GM19395 (cell line): ENCODE data around the gene TRIO.

Experiments
- ATAC-seq: cut with Tn5 transposase; IDR thresholded peaks from one replicate; pipeline ENCODE4 v1.9.1; 2021; ENCODE audit warnings: mild to moderate bottlenecking, moderate library complexity; ENCODE audit not compliant: unreplicated experiment

Gene TRIO

DNA sequence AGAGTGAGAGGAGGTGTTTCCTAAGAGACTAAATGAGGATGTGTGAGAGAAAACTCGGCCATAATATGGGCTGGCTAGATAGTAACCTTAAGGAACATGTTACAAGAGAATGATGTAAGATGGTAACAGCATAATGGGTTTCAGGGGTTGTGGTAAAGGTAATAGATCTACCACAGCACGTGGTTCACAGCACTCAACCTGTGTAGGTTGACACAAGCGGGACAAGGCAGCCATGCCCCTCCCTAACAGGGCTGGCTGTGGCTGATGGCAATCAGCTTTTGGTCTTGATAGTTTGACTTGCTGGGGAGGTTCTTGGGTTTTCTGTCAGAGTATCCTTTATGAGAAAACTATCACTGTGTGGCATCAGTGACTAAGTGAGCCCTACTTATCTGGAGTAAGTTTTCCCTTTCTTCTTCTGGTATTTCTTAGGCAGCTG, 138.6 kb downstream of the TRIO start:
- peak; percentile 79 for ATAC-seq

DNA sequence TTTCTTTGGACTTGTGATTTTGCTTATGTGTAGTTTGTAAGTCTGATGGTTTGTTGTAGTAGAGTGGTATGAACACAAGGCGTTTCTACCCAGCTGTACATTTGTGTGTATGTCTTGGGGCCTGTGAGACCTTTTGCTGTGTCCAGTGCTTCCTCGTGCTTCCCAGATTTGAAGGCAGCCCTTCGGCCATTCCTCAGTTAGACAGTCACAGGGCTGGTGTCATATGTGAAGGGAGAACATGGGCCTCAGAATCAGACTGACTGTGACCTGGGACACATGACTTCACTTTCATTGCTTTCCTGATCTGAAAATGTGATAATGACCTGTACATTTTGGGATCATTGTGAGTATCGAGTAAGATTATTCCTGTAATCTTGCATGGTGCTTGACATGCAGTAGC, 140.0 kb downstream of the TRIO start:
- ATAC-seq: no peak

DNA sequence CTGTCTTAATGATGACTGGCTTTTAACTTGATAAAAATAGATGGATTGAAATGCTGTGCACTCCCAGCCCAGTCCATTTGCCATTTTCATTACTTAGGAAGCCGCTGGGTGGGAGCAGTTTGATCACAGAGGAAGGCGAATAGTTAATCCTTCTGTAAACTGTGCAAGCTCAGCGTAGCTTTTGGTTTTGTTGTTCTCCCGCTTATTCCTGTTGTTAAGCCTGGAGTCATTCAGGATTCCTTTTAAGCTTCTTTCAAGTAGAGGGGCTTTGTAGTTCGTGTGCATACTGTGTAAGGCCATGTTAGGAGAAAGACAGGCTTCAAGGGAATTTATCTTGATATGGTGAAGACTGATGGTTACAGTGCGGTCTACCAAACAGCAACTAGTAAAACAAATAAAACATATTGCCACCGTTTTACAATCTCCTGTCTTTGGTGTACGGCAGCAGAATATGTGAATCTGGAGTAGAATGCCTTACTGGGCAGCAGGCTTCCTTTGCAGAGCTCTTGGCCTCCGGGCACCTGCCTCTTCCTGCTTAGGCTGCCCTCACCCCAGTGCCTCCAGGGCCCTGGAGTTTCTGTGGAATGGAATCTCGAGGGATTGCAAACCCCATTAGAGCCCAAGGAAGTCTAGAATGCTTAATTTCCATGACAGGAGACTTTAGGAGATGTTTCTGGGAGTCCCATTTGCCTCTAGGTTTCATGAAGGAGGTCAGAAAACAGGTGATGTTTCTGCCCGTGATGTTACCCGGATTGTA, 141.4 kb downstream of the TRIO start:
- ATAC-seq: no peak

DNA sequence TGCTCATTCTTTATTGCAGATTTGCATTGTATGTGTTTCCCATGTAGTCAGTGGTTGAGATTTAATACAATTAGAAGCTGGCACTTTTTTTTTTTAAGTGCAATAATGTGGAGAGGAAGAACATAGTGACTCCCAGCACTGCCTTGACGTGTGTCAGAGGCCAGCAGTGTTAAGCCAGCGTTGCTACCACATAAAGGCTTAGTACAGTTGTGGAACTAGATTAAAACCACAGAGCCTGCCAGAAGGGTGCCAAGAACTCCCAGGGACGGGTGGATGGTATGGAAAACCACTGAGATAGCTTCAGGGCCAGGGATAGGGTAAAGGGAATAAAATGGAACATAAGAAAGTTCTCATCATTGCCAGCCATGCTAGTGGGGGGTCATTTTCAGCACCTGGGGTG, 142.9 kb downstream of the TRIO start:
- ATAC-seq: no peak

DNA sequence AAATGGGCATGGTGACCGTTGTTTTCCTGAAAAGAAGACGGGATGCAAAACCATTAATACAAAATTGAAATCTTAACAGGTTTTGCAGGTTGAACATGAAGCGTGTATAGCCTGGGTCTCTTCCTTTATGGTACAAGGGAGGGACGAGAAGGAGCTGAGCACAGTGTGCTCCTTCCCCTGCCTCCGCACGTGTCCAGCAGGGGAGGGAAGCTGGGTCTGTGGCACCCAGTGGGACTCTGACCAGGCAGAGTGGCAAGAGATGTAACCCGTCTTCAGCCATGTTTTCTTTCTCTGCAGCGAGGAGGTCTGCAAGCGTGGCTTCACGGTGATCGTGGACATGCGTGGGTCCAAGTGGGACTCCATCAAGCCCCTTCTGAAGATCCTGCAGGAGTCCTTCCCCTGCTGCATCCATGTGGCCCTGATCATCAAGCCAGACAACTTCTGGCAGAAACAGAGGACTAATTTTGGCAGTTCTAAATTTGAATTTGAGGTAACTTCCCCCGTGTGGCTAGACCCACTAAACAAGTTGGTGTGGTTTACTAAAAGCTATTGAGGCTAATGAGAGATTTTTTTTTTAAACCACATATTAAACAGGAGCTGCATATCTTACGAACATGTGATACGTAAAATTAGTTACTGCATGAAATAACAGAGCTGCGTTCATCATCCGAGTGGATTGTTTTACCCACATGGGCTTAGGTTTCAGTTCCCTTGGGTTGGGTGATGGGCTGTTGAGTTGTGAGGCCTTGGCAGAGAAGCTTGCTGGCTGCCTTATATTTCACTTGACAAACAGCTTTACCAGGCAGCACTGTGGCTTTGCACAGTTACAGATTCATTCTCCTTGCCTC, 143.7 kb downstream of the TRIO start:
- ATAC-seq: peak; percentile 90

DNA sequence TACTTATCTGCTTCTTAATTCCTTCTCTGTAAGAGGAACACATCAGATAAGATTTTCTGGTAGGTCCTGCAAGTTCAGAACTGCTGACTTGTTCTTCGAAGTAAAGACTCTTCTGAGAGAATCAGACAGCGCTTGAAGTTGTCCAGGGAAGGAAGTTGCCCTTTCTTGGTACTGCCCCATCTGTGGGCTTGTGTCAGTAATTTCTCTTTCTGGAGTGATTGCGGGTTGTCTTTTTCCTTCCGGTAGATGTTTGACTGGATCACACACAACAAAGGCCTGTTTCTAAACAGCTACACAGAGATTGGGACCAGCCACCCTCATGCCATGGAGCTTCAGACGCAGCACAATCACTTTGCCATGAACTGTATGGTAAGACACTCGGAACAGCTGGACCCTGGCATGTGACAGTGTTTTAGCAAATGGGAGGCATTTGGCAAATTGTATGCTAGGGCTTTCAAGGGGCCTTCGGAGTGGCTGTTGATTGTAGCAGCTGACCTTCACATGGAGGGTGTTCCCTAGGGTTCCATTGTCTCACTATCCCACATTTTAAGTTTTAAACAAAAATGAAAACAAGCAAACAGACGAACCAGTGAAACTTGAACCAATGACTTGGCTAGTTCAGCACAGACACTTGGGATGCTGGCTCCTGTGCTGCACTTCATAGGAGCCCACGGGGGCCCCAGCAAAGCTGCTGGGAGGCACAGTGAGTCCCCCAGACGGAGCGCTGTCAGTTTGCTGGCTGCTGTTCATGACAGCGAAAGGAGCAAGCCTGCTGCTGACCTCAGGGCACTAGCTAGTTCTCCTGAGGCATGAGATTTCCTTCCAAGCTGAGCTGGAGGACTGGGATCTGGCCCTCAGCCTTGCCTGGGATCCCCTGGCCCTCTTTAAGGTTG, 149.9 kb downstream of the TRIO start:
- ATAC-seq: no peak

DNA sequence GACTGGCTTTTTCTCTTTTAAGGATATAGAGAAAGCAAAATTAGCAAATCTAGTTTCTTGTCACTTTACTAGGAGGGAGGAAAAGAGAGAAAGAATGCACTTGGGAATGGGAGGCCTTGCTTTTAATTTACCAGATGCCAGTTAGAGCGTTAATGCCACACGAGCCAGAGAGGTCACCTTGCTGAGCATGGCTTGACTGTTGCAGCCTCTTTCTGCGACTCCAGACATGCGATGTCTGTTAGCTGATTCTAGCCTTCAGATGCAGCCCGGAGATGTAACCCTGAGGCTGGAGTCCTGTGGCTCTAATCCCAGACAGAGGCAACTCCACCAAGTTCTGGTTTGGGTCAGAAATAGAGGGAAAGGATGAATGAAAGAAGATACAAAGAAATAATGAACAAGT, 152.5 kb downstream of the TRIO start:
- no peak for ATAC-seq

DNA sequence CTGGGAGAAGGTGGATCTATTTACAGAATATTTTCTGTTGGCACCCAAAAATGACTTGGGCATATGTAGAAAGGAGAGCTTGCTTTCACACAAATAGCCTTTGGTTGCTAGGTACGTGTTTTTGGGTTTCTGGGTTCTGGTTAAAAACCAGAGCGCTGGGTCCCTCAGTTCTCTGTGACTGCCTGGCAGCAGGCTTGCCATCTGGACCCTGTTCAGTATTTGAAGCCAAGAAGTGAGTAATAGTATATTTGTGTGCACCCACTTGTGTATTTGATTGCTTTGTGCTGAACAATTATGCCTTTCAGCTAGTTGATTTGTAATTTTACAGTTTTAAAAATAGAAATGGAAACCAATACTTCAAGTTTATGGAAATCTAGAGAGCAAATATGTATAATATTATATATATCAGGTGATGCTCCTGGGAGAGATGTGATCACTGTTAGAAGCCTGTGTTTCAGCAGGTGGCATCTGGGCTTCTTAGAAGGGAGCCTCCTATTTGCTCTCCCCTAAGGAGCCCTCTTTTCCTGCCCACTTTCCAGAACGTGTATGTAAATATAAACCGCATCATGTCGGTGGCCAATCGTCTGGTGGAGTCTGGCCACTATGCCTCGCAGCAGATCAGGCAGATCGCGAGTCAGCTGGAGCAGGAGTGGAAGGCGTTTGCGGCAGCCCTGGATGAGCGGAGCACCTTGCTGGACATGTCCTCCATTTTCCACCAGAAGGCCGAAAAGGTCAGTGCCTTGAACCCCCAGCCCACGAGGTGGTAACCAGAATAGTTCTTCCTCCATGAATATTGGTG, 153.6 kb downstream of the TRIO start:
- ATAC-seq: no peak

DNA sequence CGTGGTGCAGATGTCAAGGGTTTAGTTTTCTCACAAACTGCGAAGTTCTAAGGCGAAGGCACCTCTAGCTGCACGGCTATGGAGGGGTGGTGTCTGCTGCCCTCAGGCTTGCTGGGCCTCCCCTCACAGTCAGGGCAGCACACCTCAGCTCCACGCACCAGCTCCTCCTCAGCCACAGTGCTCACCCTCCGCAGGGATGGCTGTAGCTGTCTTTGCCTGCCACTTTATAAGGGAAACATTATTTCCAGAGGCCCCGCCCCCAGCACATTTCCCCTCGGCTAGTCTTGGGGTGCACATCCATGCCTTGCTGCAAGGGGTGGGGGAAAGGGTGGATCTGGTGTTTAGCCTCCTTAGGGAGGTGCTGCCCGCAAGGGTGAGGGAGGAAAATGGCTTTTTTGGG, 154.6 kb downstream of the TRIO start:
- ATAC-seq: no peak

DNA sequence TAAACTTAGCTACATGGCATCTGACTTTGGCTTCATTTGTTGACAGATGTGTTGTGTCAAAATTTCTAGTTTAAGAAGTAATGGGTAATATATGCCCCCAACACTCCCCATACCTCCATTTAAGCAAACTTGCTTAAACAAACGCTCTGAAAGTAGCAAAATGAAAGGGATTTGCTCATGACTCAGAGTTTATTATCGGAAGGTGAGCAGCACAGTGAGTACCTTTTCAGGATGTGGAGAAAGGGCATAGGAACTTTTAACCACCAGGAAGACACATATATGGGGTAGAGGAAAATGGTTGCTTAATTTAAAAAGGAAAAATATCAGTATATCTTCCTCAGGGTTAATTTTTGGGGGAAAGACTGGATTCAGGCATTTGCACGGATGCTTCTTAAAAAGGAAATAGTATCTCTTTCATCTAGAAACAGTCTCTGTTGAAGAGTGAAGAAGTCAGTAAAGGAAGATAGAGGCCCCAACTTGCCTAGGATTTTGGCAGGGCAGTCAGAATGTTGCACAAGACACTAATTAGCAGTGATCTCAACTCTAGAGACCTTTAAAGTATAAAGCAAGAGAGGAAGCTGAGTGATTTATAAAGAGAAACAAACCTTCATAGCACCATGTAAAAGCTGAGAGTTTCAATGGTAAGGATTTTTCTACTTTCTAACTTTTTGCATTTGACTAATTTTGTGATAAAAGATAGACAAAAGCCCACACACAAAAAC, 155.1 kb downstream of the TRIO start:
- ATAC-seq: no peak

DNA sequence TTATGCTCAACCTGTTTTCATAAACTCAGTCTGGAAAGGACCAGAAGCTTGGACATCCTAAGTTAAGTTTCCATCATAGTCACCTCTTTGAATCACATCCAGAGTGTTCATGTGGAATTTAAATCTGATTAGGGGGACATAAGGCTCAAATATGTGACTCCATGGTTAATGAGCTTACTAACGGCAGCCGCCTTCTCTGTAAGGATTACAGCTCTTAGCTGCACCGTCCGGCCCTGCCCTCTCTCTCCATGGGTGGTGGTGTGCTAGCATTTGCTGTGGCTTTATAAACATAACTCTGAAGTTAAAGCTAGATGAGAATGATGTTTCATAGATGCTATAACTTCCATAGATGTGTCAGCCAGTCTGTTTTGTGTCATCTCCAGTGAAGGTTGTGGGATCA, 156.5 kb downstream of the TRIO start:
- ATAC-seq: no peak

DNA sequence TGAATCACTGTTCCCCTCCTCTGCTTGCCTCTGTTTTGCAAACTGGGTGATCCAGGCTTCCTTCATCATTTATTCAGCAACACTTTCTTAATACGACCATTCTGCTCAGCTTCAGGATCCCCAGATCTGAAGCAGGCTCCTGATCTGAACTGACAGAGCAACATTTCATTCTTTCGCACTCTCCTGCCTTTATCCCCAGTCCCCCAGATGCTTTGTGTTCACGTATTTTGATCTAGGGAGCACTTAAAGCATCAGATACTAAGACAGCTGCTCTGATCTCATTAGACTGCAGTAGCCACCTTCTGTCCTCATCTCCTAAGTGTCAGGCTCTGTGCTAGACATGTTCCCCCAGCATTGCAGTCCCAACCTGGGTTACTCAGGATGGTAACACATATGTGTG, 158.0 kb downstream of the TRIO start:
- no peak for ATAC-seq

DNA sequence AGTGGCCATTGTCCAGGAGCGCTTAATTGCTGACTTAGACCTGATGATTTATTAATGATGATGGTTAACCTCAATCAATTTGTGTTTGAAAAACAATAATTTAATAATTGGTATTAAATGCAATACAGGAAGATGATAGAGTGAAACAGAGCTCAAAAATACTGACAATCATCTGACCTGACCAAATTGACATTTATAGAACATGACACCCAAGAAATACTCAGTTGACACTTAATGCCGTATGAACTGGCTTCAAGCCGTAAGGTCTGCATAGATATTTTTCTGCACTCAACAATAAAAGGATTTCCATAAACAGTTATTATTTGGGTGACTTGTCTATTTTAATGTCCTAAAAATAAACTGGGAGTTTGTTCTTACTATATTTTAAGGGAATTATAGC, 159.2 kb downstream of the TRIO start:
- no peak for ATAC-seq

DNA sequence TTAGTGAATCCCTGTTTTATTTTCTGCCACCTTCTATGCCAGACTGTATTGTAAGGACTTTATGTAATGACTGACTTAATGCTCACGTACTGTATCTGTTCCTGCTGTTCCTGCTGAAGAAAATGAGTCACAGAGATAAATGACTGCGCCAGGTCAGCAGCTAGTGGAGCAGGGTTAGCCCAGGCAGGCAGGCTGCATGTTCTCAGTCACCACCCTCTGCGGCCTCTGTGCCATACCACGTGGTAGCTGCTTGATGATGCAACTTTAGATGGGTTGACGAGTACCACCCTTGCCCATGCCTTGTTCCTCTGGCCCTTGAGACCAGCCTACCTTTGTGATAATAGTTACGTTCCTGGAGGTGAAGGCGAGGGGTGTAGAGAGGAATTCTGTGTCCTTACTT, 161.9 kb downstream of the TRIO start:
- no peak for ATAC-seq

DNA sequence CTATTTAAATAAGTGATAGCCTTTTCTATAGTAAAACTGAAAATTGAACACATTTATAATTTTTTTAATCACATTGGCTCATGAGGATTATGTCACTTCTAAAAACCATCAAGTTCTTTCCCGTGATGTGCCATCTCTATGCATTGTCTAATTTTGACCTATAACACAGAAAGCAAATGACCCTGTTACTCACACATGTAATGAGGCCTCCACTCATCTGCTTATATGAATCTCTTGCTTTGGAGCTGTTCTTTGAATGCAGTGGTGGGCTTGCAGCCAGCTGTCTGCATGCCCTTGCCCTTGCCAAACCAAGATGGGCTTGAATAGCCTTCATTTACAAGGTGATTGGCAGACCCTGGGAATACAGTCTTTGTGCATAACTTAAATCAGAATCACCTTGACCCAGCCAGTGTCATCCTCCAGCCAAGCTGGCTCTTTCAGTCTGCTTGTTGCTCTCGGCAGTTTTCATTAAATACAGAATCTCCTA, 163.2 kb downstream of the TRIO start:
- ATAC-seq: no peak

DNA sequence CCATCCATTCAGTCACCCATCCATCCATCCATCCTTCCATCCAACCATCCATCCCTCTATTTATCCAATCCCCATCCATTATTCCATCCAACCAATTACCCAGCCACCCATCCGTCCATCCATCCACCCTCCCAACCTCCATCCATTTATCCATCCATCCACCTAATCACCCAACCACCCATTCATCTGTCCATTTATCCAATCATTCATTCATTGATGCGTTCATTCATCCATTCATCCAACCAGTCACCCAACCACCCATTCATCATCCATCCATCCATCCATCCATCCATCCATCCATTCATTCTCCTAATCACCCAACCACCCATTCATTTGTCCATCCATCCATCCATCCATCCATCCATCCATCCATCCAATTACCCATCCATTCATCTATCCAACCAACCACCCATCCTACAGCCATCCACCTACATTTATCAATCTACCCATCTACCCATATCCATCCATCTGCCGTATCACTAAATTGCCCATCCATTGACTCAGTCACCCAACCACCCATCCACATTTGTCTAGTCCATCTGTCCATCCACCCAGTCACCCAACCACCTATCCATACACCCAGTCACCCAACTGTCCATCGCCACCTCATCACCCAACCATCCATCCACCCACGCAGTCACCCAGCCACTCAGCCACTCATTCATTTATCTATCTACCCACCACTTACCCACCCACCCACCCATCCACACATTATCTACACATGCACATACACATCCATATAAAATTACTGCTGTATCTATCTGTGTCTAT, 165.4 kb downstream of the TRIO start:
- ATAC-seq: no peak

DNA sequence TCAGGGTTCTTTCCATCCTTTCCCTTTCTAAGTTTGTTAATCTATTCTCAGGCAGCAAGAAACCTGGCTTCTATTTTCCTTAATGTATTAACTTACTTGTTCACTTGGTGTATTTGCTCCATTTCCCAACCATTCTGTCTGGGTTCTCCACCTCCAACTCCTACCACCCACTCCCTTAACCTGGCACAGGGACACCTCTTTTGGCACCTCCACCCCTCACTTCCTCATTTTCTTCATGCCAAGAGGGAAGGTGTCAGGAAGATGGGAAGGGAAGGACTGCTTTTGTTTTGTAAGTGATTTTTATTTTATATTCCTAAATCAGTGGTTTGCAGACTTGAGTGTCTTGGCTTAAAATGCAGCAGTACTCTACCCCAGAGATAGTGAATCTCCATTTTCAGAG, 166.1 kb downstream of the TRIO start:
- ATAC-seq: no peak

DNA sequence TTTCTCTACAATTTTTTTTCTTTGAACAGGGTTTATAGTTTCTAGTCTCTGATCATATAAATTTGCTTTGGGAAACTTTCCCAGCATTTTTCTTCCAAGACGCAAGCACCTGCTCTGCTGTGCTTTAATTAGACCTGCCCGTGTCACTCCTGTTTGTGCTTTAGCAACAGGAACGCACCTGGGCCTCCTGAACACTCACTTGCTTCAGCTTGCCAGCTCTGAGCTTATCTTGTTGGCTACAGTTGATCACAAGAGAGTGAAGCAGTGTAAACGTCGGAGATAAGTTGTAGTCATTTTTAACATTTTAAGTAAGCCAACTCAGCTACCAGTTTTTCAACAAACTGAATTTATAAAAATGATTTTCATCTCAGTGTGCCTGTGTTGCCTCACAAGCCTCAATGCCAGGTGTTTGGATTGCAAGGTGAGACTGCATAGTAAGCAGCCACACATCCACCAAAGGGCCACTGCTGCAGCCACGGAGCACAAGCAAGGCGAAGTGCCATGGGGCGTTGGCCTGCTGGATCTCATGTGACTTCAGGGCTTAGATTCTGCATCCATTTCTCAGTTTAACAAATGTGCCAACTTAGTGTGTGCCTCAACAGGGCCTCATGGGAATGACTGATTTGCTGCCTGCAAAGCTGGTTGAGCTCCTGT, 166.9 kb downstream of the TRIO start:
- no peak for ATAC-seq
